ENCODE measurements around the gene KIAA0408. TPM values are rescaled to one million over a fixed set of nuclear protein-coding genes. Genes with fewer than 3 reads are reported as not detected.
"Not testable (repeated sequence)": the region's sequence is repeated elsewhere in the genome, so short reads cannot be mapped to it uniquely, and the experiment has no call there.

Gene KIAA0408
- total RNA-seq, 1 experiment from 2014 or later, result 3.1 TPM

DNA sequence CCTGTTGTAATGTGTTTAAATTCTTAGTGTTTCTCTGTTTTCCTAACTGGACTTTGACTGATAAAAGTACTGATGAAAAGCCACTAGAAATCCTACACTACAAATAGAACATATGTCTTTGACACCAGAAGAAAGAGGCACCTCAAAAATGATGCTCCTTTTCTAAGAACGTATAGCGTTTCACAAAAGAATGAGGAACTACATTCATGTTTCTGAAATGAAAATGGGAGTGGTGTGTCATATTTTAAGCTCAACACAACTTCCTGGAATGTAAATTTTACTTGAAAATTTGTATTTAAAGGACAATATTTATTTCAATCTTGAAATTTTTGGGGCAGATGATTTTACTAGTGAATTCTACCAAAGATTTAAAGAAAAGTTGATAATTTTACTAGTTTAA is 35.3 kb downstream of the KIAA0408 start:
- H3K4me2 ChIP-seq (ENCODE audit: insufficient read depth, insufficient read length, low read length), result no peak overlapping the region
- no peak for DNase-seq
- H3K4me1 ChIP-seq (ENCODE audit: insufficient read depth, low read length), result no peaks in the 10 kb centered on the region
- H2AK5ac ChIP-seq (ENCODE audit: insufficient read length, low read length), result no peak overlapping the region
- WGBS (ENCODE audit: extremely low coverage, insufficient read length, low lambda C conversion rate), result no CpG with 5 or more reads among the region's 2 CpGs
- H4K8ac ChIP-seq (replicated peaks; ENCODE audit: insufficient read length, low read depth, low read length), result no peak overlapping the region
- no peaks in the 10 kb centered on the region for H3K27me3 Mint-ChIP-seq (ENCODE audit: low read depth)
- H2BK12ac ChIP-seq (ENCODE audit: insufficient read length, low read depth, low read length), result no peak overlapping the region
- no peak overlapping the region for H2BK120ac ChIP-seq (ENCODE audit: low read depth, low read length, poor library complexity, severe bottlenecking)
- H3K79me1 ChIP-seq (ENCODE audit: insufficient read depth, low read depth, low read length, poor library complexity, severe bottlenecking), result no peaks in the 10 kb centered on the region
- no peak overlapping the region for H3K14ac ChIP-seq (ENCODE audit: insufficient read depth, low read length)
- TF ChIP-seq, protein P1, sequence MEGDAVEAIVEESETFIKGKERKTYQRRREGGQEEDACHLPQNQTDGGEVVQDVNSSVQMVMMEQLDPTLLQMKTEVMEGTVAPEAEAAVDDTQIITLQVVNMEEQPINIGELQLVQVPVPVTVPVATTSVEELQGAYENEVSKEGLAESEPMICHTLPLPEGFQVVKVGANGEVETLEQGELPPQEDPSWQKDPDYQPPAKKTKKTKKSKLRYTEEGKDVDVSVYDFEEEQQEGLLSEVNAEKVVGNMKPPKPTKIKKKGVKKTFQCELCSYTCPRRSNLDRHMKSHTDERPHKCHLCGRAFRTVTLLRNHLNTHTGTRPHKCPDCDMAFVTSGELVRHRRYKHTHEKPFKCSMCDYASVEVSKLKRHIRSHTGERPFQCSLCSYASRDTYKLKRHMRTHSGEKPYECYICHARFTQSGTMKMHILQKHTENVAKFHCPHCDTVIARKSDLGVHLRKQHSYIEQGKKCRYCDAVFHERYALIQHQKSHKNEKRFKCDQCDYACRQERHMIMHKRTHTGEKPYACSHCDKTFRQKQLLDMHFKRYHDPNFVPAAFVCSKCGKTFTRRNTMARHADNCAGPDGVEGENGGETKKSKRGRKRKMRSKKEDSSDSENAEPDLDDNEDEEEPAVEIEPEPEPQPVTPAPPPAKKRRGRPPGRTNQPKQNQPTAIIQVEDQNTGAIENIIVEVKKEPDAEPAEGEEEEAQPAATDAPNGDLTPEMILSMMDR (conservative IDR thresholded peaks at IDR 0.05), result no peak
- H3K79me2 ChIP-seq (ENCODE audit: insufficient read depth, low read length), result no peaks in the 10 kb centered on the region
- H2BK5ac ChIP-seq (ENCODE audit: insufficient read length, low read length), result no peak overlapping the region
- no peak overlapping the region for H3K18ac ChIP-seq (ENCODE audit: insufficient read length, low read depth, low read length)
- no peak overlapping the region for H3T11ph ChIP-seq (ENCODE audit: low read length)
- H3K9ac ChIP-seq (ENCODE audit: extremely low read depth, insufficient read length, low read length), result no peak overlapping the region
- no peaks in the 10 kb centered on the region for H3K9me3 ChIP-seq (ENCODE audit: control insufficient read depth, low read depth, low read length)
- H3K27me3 ChIP-seq (ENCODE audit: insufficient read depth, low read length), result no peaks in the 10 kb centered on the region
- H3K36me3 Mint-ChIP-seq (ENCODE audit: insufficient read depth in 1 of 3, low read depth in 3 of 3), result peaks cover 4 to 8% (median 7%) of the 10 kb centered on the region in 3 experiments
- H4K91ac ChIP-seq (ENCODE audit: insufficient read length, low read depth, low read length), result no peak overlapping the region
- no peak overlapping the region for H2BK15ac ChIP-seq (ENCODE audit: low read depth, low read length)
- no peak overlapping the region for H3K56ac ChIP-seq (ENCODE audit: insufficient read length, low read depth, low read length)
- H2BK20ac ChIP-seq (ENCODE audit: low read depth, low read length, poor library complexity, severe bottlenecking), result no peak overlapping the region
- peaks cover 9 to 10% of the 10 kb centered on the region in 2 experiments; a peak in 4 of 5 replicates for H3K9me3 Mint-ChIP-seq
- H3K23ac ChIP-seq (ENCODE audit: insufficient read length, low read depth, low read length), result no peak overlapping the region
- no peak overlapping the region for H3K4ac ChIP-seq (ENCODE audit: low read depth, low read length)
- no peak overlapping the region for H4K5ac ChIP-seq (ENCODE audit: insufficient read length, low read depth, low read length)
- no peaks in the 10 kb centered on the region for H3K23me2 ChIP-seq (ENCODE audit: insufficient read length, low read depth, low read length, poor library complexity, severe bottlenecking)
- H4K20me1 ChIP-seq (ENCODE audit: control insufficient read depth, insufficient read depth, insufficient read length), result no peaks in the 10 kb centered on the region
- no peak overlapping the region for H3K27ac Mint-ChIP-seq
- H3K4me3 Mint-ChIP-seq, result no peak overlapping the region
- H2AFZ ChIP-seq (ENCODE audit: low read length), result no peak overlapping the region
- H3K4me1 Mint-ChIP-seq, result peaks cover 10% of the 10 kb centered on the region in 2 experiments
- no peak overlapping the region for H3K27ac ChIP-seq (ENCODE audit: insufficient read length, low read depth, low read length)

GRCh38 chr6:127421164-127421563 is 38.0 kb downstream of the KIAA0408 start:
- H2AFZ ChIP-seq (ENCODE audit: low read length); H3K9me3 Mint-ChIP-seq; H3K27ac ChIP-seq (ENCODE audit: insufficient read length, low read depth, low read length): not testable (repeated sequence)

More at GRCh38 chr6:127421164-127421563, 38.0 kb downstream of the KIAA0408 start:
- H3K23ac ChIP-seq (ENCODE audit: insufficient read length, low read depth, low read length); H3K23me2 ChIP-seq (ENCODE audit: insufficient read length, low read depth, low read length, poor library complexity, severe bottlenecking); H3K18ac ChIP-seq (ENCODE audit: insufficient read length, low read depth, low read length); H2AK5ac ChIP-seq (ENCODE audit: insufficient read length, low read length); H3K9me3 ChIP-seq (ENCODE audit: control insufficient read depth, low read depth, low read length); H4K8ac ChIP-seq (replicated peaks; ENCODE audit: insufficient read length, low read depth, low read length); DNase-seq; H3T11ph ChIP-seq (ENCODE audit: low read length); H4K91ac ChIP-seq (ENCODE audit: insufficient read length, low read depth, low read length); H4K20me1 ChIP-seq (ENCODE audit: control insufficient read depth, insufficient read depth, insufficient read length); H3K27me3 Mint-ChIP-seq (ENCODE audit: low read depth); H3K79me2 ChIP-seq (ENCODE audit: insufficient read depth, low read length); H4K5ac ChIP-seq (ENCODE audit: insufficient read length, low read depth, low read length); H3K14ac ChIP-seq (ENCODE audit: insufficient read depth, low read length); H2BK12ac ChIP-seq (ENCODE audit: insufficient read length, low read depth, low read length); H3K27me3 ChIP-seq (ENCODE audit: insufficient read depth, low read length); H3K36me3 Mint-ChIP-seq (ENCODE audit: insufficient read depth in 1 of 3, low read depth in 3 of 3); H2BK15ac ChIP-seq (ENCODE audit: low read depth, low read length); H3K9ac ChIP-seq (ENCODE audit: extremely low read depth, insufficient read length, low read length); H3K27ac Mint-ChIP-seq; H2BK120ac ChIP-seq (ENCODE audit: low read depth, low read length, poor library complexity, severe bottlenecking); H3K4me1 ChIP-seq (ENCODE audit: insufficient read depth, low read length); H3K56ac ChIP-seq (ENCODE audit: insufficient read length, low read depth, low read length); H3K4me3 Mint-ChIP-seq; H2BK20ac ChIP-seq (ENCODE audit: low read depth, low read length, poor library complexity, severe bottlenecking); H3K4me2 ChIP-seq (ENCODE audit: insufficient read depth, insufficient read length, low read length); H2BK5ac ChIP-seq (ENCODE audit: insufficient read length, low read length); H3K79me1 ChIP-seq (ENCODE audit: insufficient read depth, low read depth, low read length, poor library complexity, severe bottlenecking); H3K4ac ChIP-seq (ENCODE audit: low read depth, low read length): not testable (repeated sequence)
- no CpG with 5 or more reads among the region's 3 CpGs for WGBS (ENCODE audit: extremely low coverage, insufficient read length, low lambda C conversion rate)
- peaks cover 10% of the 10 kb centered on the region in 2 experiments for H3K4me1 Mint-ChIP-seq

All from H9 (cell line).